Measurements from ENCODE around the gene ACOD1. TPM values are rescaled to one million over a fixed set of nuclear protein-coding genes. Genes with fewer than 3 reads are reported as not detected.

ACOD1 gene
- total and polyA plus RNA-seq, 10 of the 15 experiments (the other 5 are each of a cell fraction or from before 2014, with no cell fraction given) = not detected

GRCh38 chr13:76939215-76939614 lies 9.1 kb upstream of the ACOD1 start (continued):
- TF ChIP-seq ZBTB40 (IDR thresholded peaks at IDR 0.05; ENCODE audit: borderline replicate concordance) = no peak
- TF ChIP-seq SMARCA5 (IDR thresholded peaks at IDR 0.05) = no peak
- TF ChIP-seq CEBPZ (IDR thresholded peaks at IDR 0.05; ENCODE audit: low read depth, low read length) = no peak
- TF ChIP-seq BCL3 (IDR thresholded peaks at IDR 0.05; ENCODE audit: borderline replicate concordance, insufficient read depth, low read depth, low read length, poor library complexity, severe bottlenecking) = no peak
- TF ChIP-seq NFYB (IDR thresholded peaks at IDR 0.05; ENCODE audit: insufficient read depth, low read depth, low read length) = no peak
- no peak for TF ChIP-seq ASH2L (IDR thresholded peaks at IDR 0.05; ENCODE audit: borderline replicate concordance, low read depth)
- TF ChIP-seq ZNF274 (IDR thresholded peaks at IDR 0.05; ENCODE audit: insufficient read depth, insufficient read length) = no peak

Data from GM12878 (cell line).